Measurements from ENCODE around the gene ABHD8.

ABHD8 gene

GRCh38 chr19:17321655-17322489 is 18.6 kb upstream of the ABHD8 start:
- H3K27me3 Mint-ChIP-seq = no peaks in the 10 kb centered on the region
- no peak overlapping the region for H3K4me3 Mint-ChIP-seq
- DNase-seq = no peak
- CTCF ChIA-PET = no interaction called here
- H3K27ac Mint-ChIP-seq = no peak overlapping the region
- peaks cover 2% of the 10 kb centered on the region for H3K4me1 Mint-ChIP-seq
- H3K9me3 Mint-ChIP-seq = no peaks in the 10 kb centered on the region
- peaks cover 20% of the 10 kb centered on the region for H3K36me3 Mint-ChIP-seq

GRCh38 chr19:17320435-17320834 is 17.2 kb upstream of the ABHD8 start:
- Mint-ChIP-seq H3K27me3 (no peaks in the 10 kb centered on the region), H3K9me3 (no peaks in the 10 kb centered on the region), H3K4me1 (peaks cover 6% of the 10 kb centered on the region), H3K4me3 (no peak overlapping the region), H3K27ac (no peak overlapping the region), H3K36me3 (peaks cover 27% of the 10 kb centered on the region)
- CTCF ChIA-PET = no interaction called here
- DNase-seq = no peak

DNA sequence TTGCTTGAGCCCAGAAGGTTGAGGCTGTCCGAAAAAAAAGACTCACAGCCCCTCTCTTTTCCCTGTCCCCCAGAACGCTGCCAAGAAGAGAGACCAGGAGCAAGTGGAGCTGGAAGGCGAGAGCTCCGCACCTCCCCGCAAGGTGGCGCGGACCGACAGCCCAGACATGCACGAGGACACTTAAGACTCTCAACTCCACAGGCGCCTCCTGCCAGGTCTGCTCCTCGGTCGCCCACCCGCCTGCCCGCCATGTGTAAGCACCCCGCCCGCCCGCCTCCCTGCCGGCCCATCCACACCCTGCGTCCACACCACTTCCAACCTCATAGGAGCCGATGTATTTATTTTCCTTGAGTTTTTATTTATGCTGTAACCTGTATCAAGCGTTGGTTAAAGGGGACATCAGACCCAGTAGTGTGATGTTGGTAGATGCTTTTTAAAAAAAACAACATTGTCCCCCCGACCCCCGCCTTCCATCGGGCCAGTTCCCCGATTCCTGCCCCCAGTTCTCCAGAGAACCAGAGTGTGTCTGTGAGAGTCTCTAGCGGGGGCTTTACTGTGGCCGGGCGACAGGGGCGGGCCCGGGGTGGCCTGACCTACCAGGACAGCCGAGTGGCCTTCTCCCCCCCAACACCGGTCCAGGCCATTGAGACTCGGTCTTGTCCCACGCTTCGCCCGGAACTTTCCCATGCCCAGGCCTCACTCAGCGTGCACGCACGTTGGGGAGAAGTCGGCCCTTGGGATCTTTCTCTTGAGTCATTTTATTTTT is 16.4 kb upstream of the ABHD8 start:
- Mint-ChIP-seq H3K4me1 (peaks cover 6% of the 10 kb centered on the region), H3K27me3 (no peaks in the 10 kb centered on the region), H3K4me3 (no peak overlapping the region), H3K27ac (no peak overlapping the region), H3K36me3 (peaks cover 29% of the 10 kb centered on the region), H3K9me3 (no peaks in the 10 kb centered on the region)
- CTCF ChIA-PET = interaction anchor here (1.2 kb wide), 1 partner anchor 66 kb away, joined by 3 read pairs; no protein-coding TSS in a partner anchor
- DNase-seq = no peak

GRCh38 chr19:17318966-17319365 is 15.7 kb upstream of the ABHD8 start:
- H3K27me3 Mint-ChIP-seq = no peaks in the 10 kb centered on the region
- no peak overlapping the region for H3K27ac Mint-ChIP-seq
- no peaks in the 10 kb centered on the region for H3K9me3 Mint-ChIP-seq
- peaks cover 33% of the 10 kb centered on the region for H3K36me3 Mint-ChIP-seq
- no peak for DNase-seq
- peaks cover 6% of the 10 kb centered on the region for H3K4me1 Mint-ChIP-seq
- CTCF ChIA-PET = interaction anchor here (1.2 kb wide), 1 partner anchor 67 kb away, joined by 3 read pairs; no protein-coding TSS in a partner anchor
- H3K4me3 Mint-ChIP-seq = no peak overlapping the region

DNA sequence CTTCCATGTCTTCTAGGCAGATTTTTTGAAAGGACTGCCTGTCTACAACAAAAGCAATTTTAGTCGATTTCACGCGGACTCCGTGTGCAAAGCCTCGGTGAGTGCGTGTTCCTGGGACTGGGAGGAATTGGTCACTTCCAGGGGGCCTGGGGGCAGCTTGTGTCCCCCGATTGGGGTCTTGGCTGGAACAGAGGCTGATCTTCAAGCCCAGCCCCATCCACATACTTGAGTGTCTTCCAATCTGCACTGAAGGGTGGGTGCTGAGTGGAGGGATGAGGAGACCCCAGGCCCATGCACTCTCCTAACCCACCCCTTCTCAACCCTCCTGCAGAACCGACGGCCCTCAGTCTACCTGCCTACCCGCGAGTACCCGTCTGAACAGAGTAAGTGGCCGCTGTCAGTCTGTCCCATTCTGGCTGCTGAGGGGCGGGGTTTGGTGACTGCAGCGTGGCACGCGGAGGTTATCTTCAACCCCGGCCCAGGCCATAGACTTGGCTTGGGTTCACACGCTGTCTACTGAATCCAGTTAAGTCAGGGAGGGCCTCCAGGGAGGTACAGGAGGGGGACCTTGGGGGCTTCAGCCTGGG is 10.9 kb upstream of the ABHD8 start:
- CTCF ChIA-PET = no interaction called here
- DNase-seq = no peak
- H3K4me1 Mint-ChIP-seq = peaks cover 30% of the 10 kb centered on the region
- no peaks in the 10 kb centered on the region for H3K9me3 Mint-ChIP-seq
- H3K4me3 Mint-ChIP-seq = no peak overlapping the region
- no peak overlapping the region for H3K27ac Mint-ChIP-seq
- no peaks in the 10 kb centered on the region for H3K27me3 Mint-ChIP-seq
- peaks cover 24% of the 10 kb centered on the region for H3K36me3 Mint-ChIP-seq

DNA sequence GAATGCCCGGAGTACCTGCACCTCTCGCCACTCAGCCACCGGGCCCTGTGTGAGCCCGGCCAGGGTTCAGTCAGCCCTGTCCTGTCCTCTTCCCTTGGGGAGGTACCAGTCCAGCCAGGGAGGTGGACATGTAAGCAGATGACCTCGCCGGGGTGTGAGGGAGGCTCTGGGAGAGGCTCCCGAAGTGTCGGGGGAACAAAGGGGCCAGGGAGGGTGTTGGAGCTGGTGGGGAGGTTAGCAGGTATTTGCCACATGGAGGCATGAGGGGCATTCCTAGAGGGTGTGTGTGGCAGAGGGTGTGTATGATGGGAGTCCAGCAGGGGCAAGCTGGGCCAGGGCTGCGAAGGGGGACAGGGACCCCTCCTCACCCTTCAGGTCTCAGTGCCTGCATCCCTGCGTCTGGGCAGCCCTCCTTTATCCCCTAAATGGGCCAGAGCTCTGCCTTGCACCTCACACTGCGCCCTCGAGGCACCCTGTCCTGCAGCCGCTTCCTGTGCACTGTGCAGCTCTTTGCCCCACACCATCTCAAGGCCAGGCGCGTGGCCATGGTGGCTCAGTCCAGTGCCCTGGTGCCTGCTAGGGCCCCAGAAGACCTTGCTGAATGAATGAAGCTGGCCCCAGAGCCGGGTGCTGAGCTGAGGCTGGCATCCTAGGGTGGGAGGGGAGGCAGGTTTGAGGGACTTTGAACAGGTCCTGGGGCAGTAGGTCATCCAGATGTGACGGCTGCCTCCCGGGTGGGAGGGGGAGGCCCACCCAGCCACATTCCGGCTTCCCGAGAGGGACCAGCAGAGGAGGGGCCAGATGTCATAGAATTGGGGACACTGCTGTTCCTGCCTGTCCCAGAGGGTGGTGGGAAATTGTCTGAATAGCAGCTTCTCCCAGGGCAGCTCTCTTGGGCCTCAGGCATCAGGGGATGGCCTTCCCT is 9.2 kb upstream of the ABHD8 start:
- peaks cover 26% of the 10 kb centered on the region for H3K36me3 Mint-ChIP-seq
- CTCF ChIA-PET = no interaction called here

GRCh38 chr19:17311455-17312188 is 8.4 kb upstream of the ABHD8 start:
- Mint-ChIP-seq H3K4me3 (peak overlapping the region; percentile 26), H3K27me3 (no peaks in the 10 kb centered on the region), H3K4me1 (peaks cover 46% of the 10 kb centered on the region), H3K36me3 (peaks cover 26% of the 10 kb centered on the region), H3K27ac (peak overlapping the region; percentile 65), H3K9me3 (no peaks in the 10 kb centered on the region)
- CTCF ChIA-PET = no interaction called here
- DNase-seq = no peak

More for the DNA sequence above, 9.2 kb upstream of the ABHD8 start:
- H3K4me3 Mint-ChIP-seq = no peak overlapping the region
- H3K27ac Mint-ChIP-seq = no peak overlapping the region
- no peak for DNase-seq
- H3K27me3 Mint-ChIP-seq = no peaks in the 10 kb centered on the region
- no peaks in the 10 kb centered on the region for H3K9me3 Mint-ChIP-seq
- H3K4me1 Mint-ChIP-seq = peaks cover 39% of the 10 kb centered on the region

DNA sequence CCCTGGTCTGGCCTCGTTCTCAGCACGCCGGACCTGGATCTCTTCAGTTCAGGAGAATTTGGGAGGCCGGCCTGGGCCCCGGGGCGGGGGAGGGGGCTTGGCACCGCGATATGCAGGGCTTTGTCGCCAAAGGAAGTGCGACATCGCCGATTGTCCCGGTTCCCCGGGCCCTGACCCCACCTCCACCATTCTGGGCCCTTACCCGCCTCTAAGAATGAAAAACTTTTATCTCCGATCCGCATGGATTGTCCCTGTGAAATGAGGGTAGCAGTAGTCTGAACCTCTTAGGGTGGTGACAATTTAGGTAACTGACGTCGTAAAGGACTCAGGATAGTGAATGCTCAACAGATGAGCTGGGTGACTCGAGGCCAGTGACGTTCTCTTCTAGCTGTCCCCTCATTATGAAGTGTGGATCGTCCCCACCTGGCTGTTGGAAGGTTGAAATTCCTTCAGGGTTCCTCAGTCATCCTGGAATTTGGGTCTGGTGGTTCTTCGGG is 6.8 kb upstream of the ABHD8 start:
- no peak for DNase-seq
- Mint-ChIP-seq H3K9me3 (no peaks in the 10 kb centered on the region), H3K4me3 (peak overlapping the region; percentile 99), H3K27ac (peak overlapping the region; percentile 96), H3K36me3 (peaks cover 19% of the 10 kb centered on the region), H3K27me3 (no peaks in the 10 kb centered on the region), H3K4me1 (peaks cover 54% of the 10 kb centered on the region)
- CTCF ChIA-PET = interaction anchor here (1.0 kb wide), 1 partner anchor 27 kb away, joined by 5 read pairs; no protein-coding TSS in a partner anchor

- peaks cover 60% of the 10 kb centered on the region for H3K4me1 Mint-ChIP-seq
- DNase-seq = peak; percentile 100
- peak within 1 kb of the TSS; percentile 96 for H3K27ac Mint-ChIP-seq
- H3K27me3 Mint-ChIP-seq = no peaks in the 10 kb centered on the region
- peaks cover 19% of the 10 kb centered on the region for H3K36me3 Mint-ChIP-seq
- H3K9me3 Mint-ChIP-seq = no peaks in the 10 kb centered on the region
- peak within 1 kb of the TSS; percentile 99 for H3K4me3 Mint-ChIP-seq
- CTCF ChIA-PET = interaction anchor here (0.6 to 3.4 kb wide), 6 partner anchors 16 to 77 kb away, joined by 3 to 12 read pairs (median 5); no protein-coding TSS in a partner anchor
Observed at GRCh38 chr19:17309198-17309964, 6.2 kb upstream of the ABHD8 start, which contains the start of gene DDA1. TSS of gene DDA1 (plus strand) at chr19:17309563. CDS start at chr19:17309655, 92 bp downstream.

- peaks cover 68% of the 10 kb centered on the region for H3K4me1 Mint-ChIP-seq
- CTCF ChIA-PET = interaction anchor here (3.4 kb wide), 1 partner anchor 78 kb away, joined by 12 read pairs; no protein-coding TSS in a partner anchor
- H3K27ac Mint-ChIP-seq = peak overlapping the region; percentile 50
- H3K36me3 Mint-ChIP-seq = peaks cover 13% of the 10 kb centered on the region
- peak overlapping the region; percentile 89 for H3K4me3 Mint-ChIP-seq
- H3K27me3 Mint-ChIP-seq = no peaks in the 10 kb centered on the region
- H3K9me3 Mint-ChIP-seq = no peaks in the 10 kb centered on the region
- DNase-seq = no peak
Observed at GRCh38 chr19:17307876-17308377, 4.7 kb upstream of the ABHD8 start.

- DNase-seq = no peak
- peak overlapping the region; percentile 85 for H3K27ac Mint-ChIP-seq
- CTCF ChIA-PET = interaction anchor here (0.6 to 3.4 kb wide), 4 partner anchors 13 to 80 kb away, joined by 3 to 12 read pairs (median 4); no protein-coding TSS in a partner anchor
- peaks cover 7% of the 10 kb centered on the region for H3K36me3 Mint-ChIP-seq
- peaks cover 72% of the 10 kb centered on the region for H3K4me1 Mint-ChIP-seq
- H3K9me3 Mint-ChIP-seq = no peaks in the 10 kb centered on the region
- no peaks in the 10 kb centered on the region for H3K27me3 Mint-ChIP-seq
- H3K4me3 Mint-ChIP-seq = peak overlapping the region; percentile 89
Observed at GRCh38 chr19:17306285-17306714, 3.1 kb upstream of the ABHD8 start.

All from activated naive CD4-positive, alpha-beta T cell treated with anti-CD3 and anti-CD28 coated beads, Interleukin-2, amount 10 ng/mL, durations not matched to agents 7 days and 5 days (primary cell).